Bronchial epithelial cell (primary cell): ENCODE results near the gene FAM83D. TPM values are rescaled to one million over a fixed set of nuclear protein-coding genes. Genes with fewer than 3 reads are reported as not detected.

Experiments used
- DNase-seq: peaks from one replicate; pipeline ENCODE4 v3.0.0-alpha.2; 2010; ENCODE audit warnings: low read depth
- FAIRE-seq: peaks from 2 replicates; lab custom pipeline; 2011; peaks lifted over from hg19 to GRCh38; lab: Jason Lieb, UNC
- H3K27me3 ChIP-seq: 2 replicates; pipeline ENCODE4 v1.5.1; 2011; ENCODE audit warnings: low read length; ENCODE audit not compliant: control insufficient read depth, insufficient read depth
- H3K36me3 ChIP-seq: 2 replicates; pipeline ENCODE4 v1.5.1; 2011; ENCODE audit warnings: low read length; ENCODE audit not compliant: control insufficient read depth, insufficient read depth
- H3K4me3 ChIP-seq: 2 replicates; pipeline ENCODE4 v1.5.1; 2011; ENCODE audit warnings: mild to moderate bottlenecking, low read depth, low read length, control low read depth
- CTCF ChIP-seq: IDR thresholded peaks from 2 replicates; pipeline ENCODE4 v1.5.1; 2011; ENCODE audit warnings: mild to moderate bottlenecking, moderate library complexity, low read length, control low read depth, inconsistent platforms; ENCODE audit not compliant: insufficient read depth, severe bottlenecking
- total RNA-seq: library from RNA; depleted of rRNA; stranded (reverse); fragments of >200 nt; gene quantifications from 2 replicates; pipeline ENCODE4 v1.2.1, GENCODE V29; 2014

FAM83D gene
- total RNA-seq, 1 donor from 2014 or later: 2.6 TPM

GRCh38 chr20:38968090-38968489, 41.9 kb downstream of the FAM83D start:
- no peak for TF ChIP-seq CTCF
- Histone ChIP-seq H3K36me3 (no peaks in the 10 kb centered on the region), H3K27me3 (no peaks in the 10 kb centered on the region), H3K4me3 (no peak overlapping the region)
- FAIRE-seq (no peak), DNase-seq (no peak)

- Histone ChIP-seq H3K4me3 (no peak overlapping the region), H3K27me3 (no peaks in the 10 kb centered on the region), H3K36me3 (no peaks in the 10 kb centered on the region)
- no peak for DNase-seq
- no peak for TF ChIP-seq CTCF
- no peak for FAIRE-seq
These were observed 43.5 kb downstream of the FAM83D start for GRCh38 chr20:38969708-38970107.

GRCh38 chr20:38970302-38970701, 44.1 kb downstream of the FAM83D start:
- H3K4me3 ChIP-seq: no peak overlapping the region
- peak; percentile 32 for FAIRE-seq
- TF ChIP-seq CTCF: no peak
- DNase-seq: peak; percentile 81
- no peaks in the 10 kb centered on the region for H3K36me3 ChIP-seq
- no peaks in the 10 kb centered on the region for H3K27me3 ChIP-seq

GRCh38 chr20:38973107-38973506, 46.9 kb downstream of the FAM83D start:
- DNase-seq (no peak), FAIRE-seq (no peak)
- Histone ChIP-seq H3K4me3 (no peak overlapping the region), H3K27me3 (no peaks in the 10 kb centered on the region), H3K36me3 (no peaks in the 10 kb centered on the region)
- no peak for TF ChIP-seq CTCF

- FAIRE-seq (no peak), DNase-seq (peak; percentile 51)
- no peak for TF ChIP-seq CTCF
- Histone ChIP-seq H3K27me3 (no peaks in the 10 kb centered on the region), H3K36me3 (no peaks in the 10 kb centered on the region), H3K4me3 (no peak overlapping the region)
These were observed 47.4 kb downstream of the FAM83D start for GRCh38 chr20:38973645-38974044.

GRCh38 chr20:38975539-38976120, 49.4 kb downstream of the FAM83D start:
- DNase-seq: no peak
- Histone ChIP-seq H3K27me3 (no peaks in the 10 kb centered on the region), H3K4me3 (no peak overlapping the region), H3K36me3 (no peaks in the 10 kb centered on the region)
- TF ChIP-seq CTCF: no peak
- FAIRE-seq: no peak
